HAP-1 (cell line): ENCODE results near the gene MPHOSPH9.

Experiments used
- DNase-seq, 2 experiments: peaks; one replicate each; pipeline ENCODE4 v3.0.0-alpha.2; 2016 to 2020; ENCODE audit warnings: low spot score in 2 of 2
- H3K27me3 ChIP-seq: fragments of 250-450 bp; sonication (Bioruptor Pico); 2 replicates; pipeline ENCODE4 v1.5.1; 2020; ENCODE audit warnings: low read depth, mild to moderate bottlenecking, moderate library complexity
- H3K36me3 ChIP-seq: fragments of 250-450 bp; sonication (Bioruptor Pico); replicated peaks from 2 replicates; pipeline ENCODE4 v1.5.1; 2020; ENCODE audit warnings: mild to moderate bottlenecking
- H3K4me1 ChIP-seq: fragments of 250-450 bp; sonication (Bioruptor Pico); 2 replicates; pipeline ENCODE4 v1.5.1; 2020; ENCODE audit warnings: mild to moderate bottlenecking
- H3K4me3 ChIP-seq: fragments of 250-450 bp; sonication (Bioruptor Pico); 2 replicates; pipeline ENCODE4 v1.5.1; 2020; ENCODE audit warnings: mild to moderate bottlenecking, moderate library complexity
- H3K9me3 ChIP-seq: fragments of 250-450 bp; sonication (Bioruptor Pico); 2 replicates; pipeline ENCODE4 v1.5.1; 2020; ENCODE audit warnings: mild to moderate bottlenecking, moderate library complexity
- in situ Hi-C: fragments of 300-500 bp; cut with MboI; formaldehyde crosslinking; loops from 3 replicates; pipeline ENCODE4 v1.14.3; 2020; ENCODE audit warnings: low sequenced_read_pairs, inconsistent platforms, mixed read lengths

MPHOSPH9 gene

GRCh38 chr12:123164222-123164621, 68.7 kb downstream of the MPHOSPH9 start:
- H3K4me1 ChIP-seq: no peaks in the 10 kb centered on the region
- H3K36me3 ChIP-seq: peaks cover 60% of the 10 kb centered on the region
- in situ Hi-C loops: no loop called here
- no peaks in the 10 kb centered on the region for H3K27me3 ChIP-seq
- no peak overlapping the region for H3K4me3 ChIP-seq
- no peaks in the 10 kb centered on the region for H3K9me3 ChIP-seq
- no peak for DNase-seq

GRCh38 chr12:123163227-123163626, 69.7 kb downstream of the MPHOSPH9 start:
- Histone ChIP-seq H3K9me3 (no peaks in the 10 kb centered on the region), H3K27me3 (no peaks in the 10 kb centered on the region), H3K4me3 (no peak overlapping the region), H3K4me1 (no peaks in the 10 kb centered on the region), H3K36me3 (peaks cover 61% of the 10 kb centered on the region)
- in situ Hi-C loops: no loop called here
- DNase-seq: no peak

- Histone ChIP-seq H3K4me3 (no peak overlapping the region), H3K27me3 (no peaks in the 10 kb centered on the region)
These were observed 72.0 kb downstream of the MPHOSPH9 start for GRCh38 chr12:123160801-123161487.

GRCh38 chr12:123153906-123154305, 79.0 kb downstream of the MPHOSPH9 start:
- in situ Hi-C loops: no loop called here
- H3K4me3 ChIP-seq: no peak overlapping the region
- DNase-seq: peak; percentile 41 to 42
- H3K27me3 ChIP-seq: no peaks in the 10 kb centered on the region
- H3K9me3 ChIP-seq: no peaks in the 10 kb centered on the region
- H3K36me3 ChIP-seq: peaks cover 18% of the 10 kb centered on the region
- peaks cover 20% of the 10 kb centered on the region for H3K4me1 ChIP-seq

More at GRCh38 chr12:123160801-123161487, 72.0 kb downstream of the MPHOSPH9 start:
- Histone ChIP-seq H3K9me3 (no peaks in the 10 kb centered on the region), H3K4me1 (peaks cover 4% of the 10 kb centered on the region), H3K36me3 (peaks cover 62% of the 10 kb centered on the region)
- DNase-seq: no peak
- in situ Hi-C loops: no loop called here

GRCh38 chr12:123152833-123153232, 80.1 kb downstream of the MPHOSPH9 start:
- in situ Hi-C loops: no loop called here
- Histone ChIP-seq H3K4me3 (no peak overlapping the region), H3K36me3 (peaks cover 18% of the 10 kb centered on the region), H3K4me1 (peaks cover 20% of the 10 kb centered on the region), H3K9me3 (no peaks in the 10 kb centered on the region), H3K27me3 (no peaks in the 10 kb centered on the region)
- DNase-seq: no peak

GRCh38 chr12:123151457-123152454, 81.2 kb downstream of the MPHOSPH9 start:
- DNase-seq: peak in 1 of 2 experiments; percentile 39
- Histone ChIP-seq H3K4me3 (peak overlapping the region; percentile 39), H3K36me3 (peaks cover 10% of the 10 kb centered on the region), H3K9me3 (no peaks in the 10 kb centered on the region), H3K4me1 (peaks cover 20% of the 10 kb centered on the region), H3K27me3 (no peaks in the 10 kb centered on the region)
- in situ Hi-C loops: no loop called here

- Histone ChIP-seq H3K27me3 (no peaks in the 10 kb centered on the region), H3K9me3 (no peaks in the 10 kb centered on the region), H3K36me3 (peaks cover 7% of the 10 kb centered on the region), H3K4me1 (peaks cover 15% of the 10 kb centered on the region), H3K4me3 (peak within 1 kb of the TSS; percentile 57)
- in situ Hi-C loops: no loop called here
- DNase-seq: peak in 1 of 2 experiments; percentile 62
These were observed 82.0 kb downstream of the MPHOSPH9 start, which contains the start of gene PITPNM2 for GRCh38 chr12:123150744-123151456. PITPNM2 (minus strand) TSS chr12:123151090; CDS start chr12:123034590, 116,500 bp downstream.

- peak in 1 of 2 experiments; percentile 62 for DNase-seq
- in situ Hi-C loops: no loop called here
These were observed 82.6 kb downstream of the MPHOSPH9 start for GRCh38 chr12:123150275-123150743.

GRCh38 chr12:123149501-123150274, 83.3 kb downstream of the MPHOSPH9 start:
- DNase-seq: peak in 1 of 2 experiments; percentile 22
- peak overlapping the region; percentile 57 for H3K4me3 ChIP-seq
- H3K9me3 ChIP-seq: no peaks in the 10 kb centered on the region
- no peaks in the 10 kb centered on the region for H3K36me3 ChIP-seq
- peaks cover 14% of the 10 kb centered on the region for H3K4me1 ChIP-seq
- H3K27me3 ChIP-seq: no peaks in the 10 kb centered on the region
- in situ Hi-C loops: no loop called here

More at GRCh38 chr12:123150275-123150743, 82.6 kb downstream of the MPHOSPH9 start:
- no peaks in the 10 kb centered on the region for H3K9me3 ChIP-seq
- H3K4me3 ChIP-seq: peak overlapping the region; percentile 57
- H3K4me1 ChIP-seq: peaks cover 14% of the 10 kb centered on the region
- peaks cover 1% of the 10 kb centered on the region for H3K36me3 ChIP-seq
- H3K27me3 ChIP-seq: no peaks in the 10 kb centered on the region

- H3K4me3 ChIP-seq: no peak overlapping the region
- in situ Hi-C loops: no loop called here
- H3K36me3 ChIP-seq: no peaks in the 10 kb centered on the region
- DNase-seq: no peak
- peaks cover 9% of the 10 kb centered on the region for H3K4me1 ChIP-seq
- no peaks in the 10 kb centered on the region for H3K27me3 ChIP-seq
- no peaks in the 10 kb centered on the region for H3K9me3 ChIP-seq
These were observed 83.9 kb downstream of the MPHOSPH9 start for GRCh38 chr12:123149088-123149487.

GRCh38 chr12:123148655-123149054, 84.3 kb downstream of the MPHOSPH9 start:
- Histone ChIP-seq H3K9me3 (no peaks in the 10 kb centered on the region), H3K4me1 (0 out of 2 replicates have a peak, but pooled peaks cover 5% of the 10 kb centered on the region), H3K4me3 (no peak overlapping the region), H3K27me3 (no peaks in the 10 kb centered on the region), H3K36me3 (no peaks in the 10 kb centered on the region)
- no peak for DNase-seq
- in situ Hi-C loops: no loop called here

GRCh38 chr12:123148223-123148622, 84.7 kb downstream of the MPHOSPH9 start:
- H3K27me3 ChIP-seq: no peaks in the 10 kb centered on the region
- no peak for DNase-seq
- H3K4me1 ChIP-seq: peaks cover 6% of the 10 kb centered on the region
- in situ Hi-C loops: no loop called here
- H3K9me3 ChIP-seq: no peaks in the 10 kb centered on the region
- no peak overlapping the region for H3K4me3 ChIP-seq
- no peaks in the 10 kb centered on the region for H3K36me3 ChIP-seq
